A204.1 (cell line): ENCODE data around the gene TP53BP1.
"Not testable (repeated sequence)": the region's sequence is repeated elsewhere in the genome, so short reads cannot be mapped to it uniquely, and the experiment has no call there.

ENCODE experiments used
- FAIRE-seq: peaks from 2 replicates; lab custom pipeline; 2012; peaks lifted over from hg19 to GRCh38; lab: Jason Lieb, UNC

The TP53BP1 gene

GRCh38 chr15:43420435-43420834, 72.5 kb downstream of the TP53BP1 start:
- FAIRE-seq: no peak

DNA sequence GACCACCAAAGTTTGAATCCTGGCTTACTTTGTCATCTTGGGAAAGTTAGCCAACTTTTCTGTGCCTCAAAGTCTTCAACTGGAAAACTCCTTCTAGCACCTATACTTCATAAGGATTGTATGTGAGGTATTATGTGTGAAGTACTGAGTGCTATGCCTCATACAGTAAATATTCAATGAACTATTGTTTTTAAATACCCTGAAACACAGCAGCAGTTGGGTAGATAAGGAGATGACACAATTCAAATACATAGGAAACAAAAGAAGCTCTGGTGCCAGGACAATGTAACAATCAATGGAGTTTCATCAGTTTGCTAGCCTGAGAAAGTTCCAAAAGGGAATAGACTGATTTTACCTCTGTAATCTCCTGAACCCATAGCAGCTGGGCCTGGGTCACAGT, 78.8 kb downstream of the TP53BP1 start:
- FAIRE-seq: no peak

- FAIRE-seq: no peak
Measured at GRCh38 chr15:43412096-43412495, 80.9 kb downstream of the TP53BP1 start.

DNA sequence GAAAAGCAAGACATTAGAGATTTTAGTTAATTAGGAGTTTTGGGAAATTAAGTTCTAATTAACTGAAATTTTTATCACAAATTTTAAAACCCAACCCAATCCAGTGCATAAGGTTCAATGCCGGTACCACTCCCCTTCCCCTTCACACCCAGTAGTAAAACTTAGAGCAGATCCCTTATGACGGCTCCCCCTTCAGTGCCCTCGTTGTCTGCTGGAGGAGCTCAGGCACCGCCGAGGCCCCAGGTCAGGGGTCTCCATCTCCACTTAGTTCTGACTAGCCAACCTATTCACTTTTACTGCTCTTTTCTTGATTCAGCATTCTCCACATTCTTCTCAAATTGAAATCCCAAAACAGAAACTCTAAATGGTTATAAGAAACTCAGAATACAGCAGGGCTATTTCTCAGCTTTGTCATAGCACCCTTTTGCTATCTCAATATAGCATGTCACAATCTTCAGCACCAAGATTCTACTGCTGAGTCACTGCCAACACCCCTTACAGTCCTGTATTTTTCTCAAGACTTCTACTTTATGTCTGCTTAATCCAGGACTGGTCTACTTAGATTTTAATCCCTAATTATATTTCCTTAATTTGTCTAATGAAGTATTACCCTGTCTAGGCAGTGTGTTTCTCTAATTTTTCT, 82.3 kb downstream of the TP53BP1 start:
- no peak for FAIRE-seq

DNA sequence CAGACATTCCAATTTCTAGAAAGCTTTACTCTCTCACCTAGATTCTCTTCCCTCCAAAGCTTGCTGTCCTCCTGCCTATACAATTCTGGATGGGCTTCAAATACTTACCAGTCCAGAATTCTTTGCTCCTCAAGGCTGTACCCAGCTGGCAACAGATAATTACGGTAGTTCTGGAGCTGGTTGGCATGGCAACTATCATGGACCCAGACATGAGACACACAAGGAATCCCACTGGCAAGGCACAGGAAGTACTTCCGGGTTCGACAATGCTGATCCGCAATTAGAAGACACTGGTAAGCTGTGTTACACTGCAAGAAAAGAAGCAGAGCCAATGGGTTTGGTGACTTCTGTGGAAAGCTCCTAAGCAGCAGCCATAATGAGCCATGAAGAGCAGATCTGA, 84.2 kb downstream of the TP53BP1 start:
- FAIRE-seq: no peak

DNA sequence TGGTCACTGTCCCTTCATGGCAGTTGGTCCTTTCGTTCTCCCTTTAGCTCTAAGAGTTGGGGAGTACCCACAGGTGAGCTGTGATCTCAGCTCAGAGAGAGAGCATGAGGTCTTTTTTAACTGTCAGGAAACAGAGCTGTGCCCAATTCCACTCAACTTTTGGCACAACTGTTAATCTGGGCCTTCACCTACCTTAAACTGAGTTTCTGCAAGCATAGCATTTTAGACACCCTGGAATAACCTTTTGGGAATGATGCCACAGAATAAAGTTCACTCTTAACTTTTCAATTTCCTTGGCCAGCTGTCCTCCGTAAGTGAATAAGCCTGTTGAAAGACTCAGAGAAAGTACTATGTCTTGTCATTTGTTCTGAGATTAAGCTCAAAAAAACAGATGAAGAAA, 86.1 kb downstream of the TP53BP1 start:
- no peak for FAIRE-seq

DNA sequence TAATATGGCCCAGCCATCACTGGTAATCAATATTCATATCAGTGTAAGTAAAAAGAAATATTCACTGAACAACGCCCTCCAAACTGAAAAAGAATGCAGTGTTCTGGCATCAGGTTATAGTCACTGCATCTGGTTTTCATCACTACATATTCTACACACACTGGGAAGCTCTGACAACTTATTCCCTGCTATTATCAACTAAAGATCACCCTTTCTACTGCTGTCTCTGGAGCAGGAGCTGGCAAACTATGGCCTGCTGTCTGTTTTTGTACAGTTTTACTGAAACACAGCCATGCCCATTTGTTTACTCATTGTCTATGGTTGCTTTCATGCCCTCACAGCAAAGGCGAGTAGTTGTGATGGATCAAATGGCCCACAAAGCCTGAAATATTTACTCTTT, 86.8 kb downstream of the TP53BP1 start:
- FAIRE-seq: no peak

DNA sequence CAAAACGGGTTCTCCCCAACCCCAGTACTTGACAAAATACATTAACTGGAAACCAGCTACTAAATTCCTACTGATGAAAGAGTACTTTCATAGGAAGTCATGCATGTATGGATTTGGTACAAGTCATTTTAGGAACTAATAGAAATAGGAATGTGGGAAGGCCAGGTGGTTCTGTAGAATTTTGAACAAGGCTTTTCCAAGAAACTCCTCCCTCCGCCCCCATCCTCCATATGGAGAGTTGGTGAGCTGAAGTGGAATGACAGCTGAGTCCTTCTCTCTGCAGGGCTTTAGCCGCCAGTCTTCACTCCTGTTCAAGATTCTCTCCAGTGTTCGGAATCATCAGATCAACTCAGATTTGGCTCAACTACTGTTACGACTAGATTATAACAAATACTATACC, 88.8 kb downstream of the TP53BP1 start:
- FAIRE-seq: no peak

DNA sequence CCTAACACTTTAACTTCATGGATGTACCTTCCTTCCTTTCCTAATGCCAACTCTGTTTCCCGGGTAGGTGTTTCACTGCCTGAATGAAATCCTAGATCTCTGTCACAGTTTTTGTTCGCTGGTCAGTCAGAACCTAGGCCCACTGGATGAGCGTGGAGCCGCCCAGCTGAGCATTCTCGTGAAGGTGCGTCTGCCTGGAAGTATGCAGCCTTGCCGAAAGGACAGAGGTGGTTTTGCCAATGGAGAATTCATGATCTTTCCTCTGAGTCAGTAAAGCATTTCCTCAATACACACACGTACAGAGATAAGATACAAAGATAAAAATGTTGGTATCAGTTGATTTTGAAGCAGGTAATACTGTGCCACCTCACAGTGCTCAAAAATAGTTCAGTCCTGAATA, 89.3 kb downstream of the TP53BP1 start:
- no peak for FAIRE-seq

DNA sequence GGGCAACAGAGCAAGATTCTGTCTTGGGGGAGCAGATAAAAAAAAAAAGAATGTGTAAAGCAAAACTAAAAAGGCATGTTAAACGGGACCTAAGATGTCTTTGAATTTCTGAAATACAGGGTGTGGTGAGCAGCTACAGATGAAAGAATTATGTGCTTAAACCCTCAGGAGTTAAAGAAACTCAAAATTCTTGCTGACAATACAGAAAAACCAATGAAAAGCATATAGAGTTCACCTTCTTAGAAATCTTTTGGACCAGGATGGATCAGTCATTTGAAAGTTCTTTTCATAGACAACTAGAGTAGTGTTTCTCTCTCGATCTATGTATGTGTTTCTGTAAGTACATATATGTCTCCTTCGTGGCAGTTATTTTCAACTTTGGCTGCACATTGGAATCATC, 90.7 kb downstream of the TP53BP1 start:
- FAIRE-seq: no peak

DNA sequence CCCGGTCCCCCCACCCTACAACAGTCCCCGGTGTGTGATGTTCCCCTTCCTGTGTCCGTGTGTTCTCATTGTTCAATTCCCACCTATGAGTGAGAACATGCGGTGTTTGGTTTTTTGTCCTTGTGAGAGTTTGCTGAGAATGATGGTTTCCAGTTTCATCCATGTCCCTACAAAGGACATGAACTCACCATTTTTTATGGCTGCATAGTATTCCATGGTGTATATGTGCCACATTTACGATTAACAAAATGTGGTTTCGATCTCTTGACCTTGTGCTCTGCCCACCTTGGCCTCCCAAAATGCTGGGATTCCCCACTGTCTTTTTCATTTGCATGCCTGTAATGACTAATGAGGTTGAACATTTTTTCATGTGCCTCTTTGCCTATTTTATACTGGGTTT, 99.4 kb downstream of the TP53BP1 start:
- FAIRE-seq: not testable (repeated sequence)

- no peak for FAIRE-seq
Measured at GRCh38 chr15:43390723-43391122, 102.2 kb downstream of the TP53BP1 start.

DNA sequence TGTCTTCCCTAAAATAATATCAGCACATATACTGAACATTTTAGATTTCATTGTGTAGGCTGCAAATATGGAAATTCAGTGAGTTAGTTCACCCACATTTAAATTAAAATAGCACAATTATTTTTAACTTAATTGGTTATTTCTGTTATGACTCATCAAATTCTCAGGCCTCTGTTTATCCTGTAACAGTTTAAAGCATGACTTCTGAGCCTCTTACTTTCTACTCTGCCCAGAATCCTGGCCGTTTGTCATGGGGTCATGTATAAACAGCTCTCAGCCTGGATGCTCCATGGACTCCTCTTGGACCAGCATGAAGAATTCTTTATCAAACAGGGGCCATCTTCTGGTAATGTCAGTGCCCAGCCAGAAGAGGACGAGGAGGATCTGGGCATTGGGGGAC, 109.9 kb downstream of the TP53BP1 start:
- FAIRE-seq: no peak

GRCh38 chr15:43382310-43382709, 110.6 kb downstream of the TP53BP1 start:
- no peak for FAIRE-seq

DNA sequence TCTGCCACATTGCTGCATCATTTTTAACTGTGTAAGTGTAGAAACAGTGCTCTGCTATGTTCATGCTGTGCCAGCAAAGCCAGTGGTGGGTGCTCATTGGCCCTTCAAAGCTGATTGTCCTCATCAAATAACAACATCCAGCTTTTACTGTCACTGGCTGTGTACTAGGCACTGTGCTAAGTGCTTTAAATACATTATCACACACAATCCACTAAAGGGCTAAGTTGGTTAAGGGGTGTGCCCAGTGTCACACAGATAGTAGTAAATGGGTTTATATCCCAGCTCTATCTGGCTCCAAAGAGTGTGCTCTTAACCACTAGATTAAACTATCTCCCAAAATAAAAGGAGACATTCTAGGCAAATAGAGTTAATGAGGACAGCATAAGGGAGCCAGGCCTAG, 114.4 kb downstream of the TP53BP1 start:
- no peak for FAIRE-seq

DNA sequence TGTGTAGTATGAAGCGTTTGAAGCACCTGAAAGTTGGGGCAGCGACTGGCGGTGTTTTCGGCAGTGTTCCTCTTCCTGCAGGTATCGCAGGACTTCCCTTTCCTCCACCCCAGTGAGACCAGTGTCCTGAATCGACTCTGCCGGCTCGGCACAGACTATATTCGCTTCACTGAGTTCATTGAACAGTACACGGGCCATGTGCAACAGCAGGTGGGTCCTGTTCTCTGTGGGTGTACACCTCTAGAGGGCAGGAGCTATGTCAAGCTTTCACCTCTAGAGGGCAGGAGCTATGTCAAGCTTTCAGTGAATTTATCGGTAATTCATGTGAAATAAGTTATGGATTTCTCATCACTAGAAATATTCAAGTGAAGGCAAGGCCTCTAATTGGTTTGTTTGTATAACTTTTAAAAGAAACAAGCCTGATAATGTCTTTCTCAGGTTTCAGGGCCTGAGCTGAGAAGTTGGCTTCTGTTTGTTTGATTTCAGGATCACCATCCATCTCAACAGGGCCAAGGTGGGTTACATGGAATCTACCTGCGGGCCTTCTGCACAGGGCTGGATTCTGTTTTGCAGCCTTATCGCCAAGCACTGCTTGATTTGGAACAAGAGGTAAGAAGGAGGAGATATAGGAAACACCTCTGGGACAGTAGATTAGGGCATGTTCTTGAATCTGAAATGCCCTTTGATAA, 116.8 kb downstream of the TP53BP1 start:
- no peak for FAIRE-seq

DNA sequence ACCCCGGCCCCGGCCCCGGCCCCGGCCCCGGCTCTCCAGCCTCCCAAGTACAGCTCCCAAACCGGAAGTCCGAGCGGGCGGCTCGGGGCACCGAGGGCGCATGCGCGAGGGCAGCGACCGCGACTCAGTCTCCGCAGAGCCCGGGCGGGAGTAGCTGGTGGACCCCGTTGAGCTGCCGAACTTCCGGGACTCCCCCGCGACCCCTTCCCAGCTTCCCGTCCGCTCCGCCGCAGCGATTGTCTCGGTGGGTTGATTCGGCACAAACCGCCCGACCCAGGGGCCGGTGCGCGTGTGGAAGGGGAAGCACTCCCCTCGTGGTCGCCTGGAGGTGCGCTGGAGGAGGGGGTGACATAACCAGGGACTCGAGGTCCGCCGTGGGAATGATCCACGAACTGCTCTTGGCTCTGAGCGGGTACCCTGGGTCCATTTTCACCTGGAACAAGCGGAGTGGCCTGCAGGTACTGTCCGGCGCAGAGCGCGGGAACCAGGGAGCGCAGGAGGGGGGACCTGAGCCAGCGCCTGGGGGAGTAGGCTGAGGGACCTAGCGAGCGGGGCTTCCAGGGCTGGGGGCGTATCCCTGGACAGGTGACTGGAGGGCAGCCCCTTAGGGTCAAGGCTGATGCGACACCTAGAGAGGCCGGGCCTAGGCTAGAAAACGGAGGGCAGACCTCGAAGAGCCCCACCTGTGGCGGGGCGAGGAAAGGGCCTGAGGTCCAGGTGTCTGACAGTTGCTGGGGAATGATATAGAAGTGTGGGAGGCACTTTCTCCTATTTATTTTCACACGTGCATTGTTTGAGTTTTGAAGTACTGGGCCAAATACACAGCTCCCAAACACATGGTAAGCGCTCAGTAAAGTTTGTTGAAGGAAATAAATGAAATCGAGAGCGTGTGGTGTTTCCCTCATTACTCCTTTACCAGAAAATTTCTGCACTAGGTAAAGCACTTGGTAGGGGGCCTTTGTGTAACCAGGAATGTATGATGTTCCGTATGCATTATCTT, 121.7 kb downstream of the TP53BP1 start, which contains the start of the genes TUBGCP4 and ZSCAN29:
Gene TUBGCP4, plus strand, starts transcription at position 127 of the 1,000 bp plus-strand sequence. Its CDS starts 254 bp downstream, at position 381.
Gene ZSCAN29, minus strand, starts transcription at position 69 of the 1,000 bp plus-strand sequence. CDS start 1,130 bp downstream, outside the sequence.
- FAIRE-seq: no peak

DNA sequence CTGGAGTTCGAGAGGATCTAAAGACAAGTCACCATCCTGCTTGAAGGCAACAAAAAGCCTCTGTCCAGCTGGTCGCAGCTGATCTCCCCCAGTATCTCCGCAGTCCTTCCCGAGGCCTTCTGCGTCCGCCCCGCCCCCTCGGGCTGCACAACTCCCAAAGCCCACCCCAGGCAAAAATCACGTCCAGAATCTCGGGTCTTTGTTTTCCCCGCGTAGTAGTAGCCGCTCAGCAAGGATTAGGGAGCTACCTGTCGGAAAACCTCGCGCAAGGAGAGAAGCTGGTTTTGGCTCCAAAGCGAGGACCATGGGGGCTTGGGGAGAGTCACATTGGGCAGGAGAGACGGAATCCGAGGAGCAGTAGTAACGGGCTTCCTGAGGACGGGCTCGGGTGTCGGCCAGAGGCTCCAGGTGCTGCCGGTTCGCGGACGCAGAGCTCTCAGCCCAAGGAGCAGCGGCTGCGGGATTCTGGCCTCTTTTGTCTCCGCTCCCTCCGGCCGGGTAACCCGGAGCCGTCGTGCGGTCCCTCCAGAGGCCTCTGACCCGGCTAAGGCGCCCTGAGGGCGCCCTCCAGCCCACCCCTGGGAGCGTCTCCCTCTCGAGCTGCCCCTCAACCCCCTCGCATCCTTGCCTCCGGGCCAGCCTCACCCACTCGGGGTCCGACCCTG, 122.5 kb downstream of the TP53BP1 start:
- FAIRE-seq: no peak

GRCh38 chr15:43361313-43361903, 131.5 kb downstream of the TP53BP1 start:
- FAIRE-seq: no peak

DNA sequence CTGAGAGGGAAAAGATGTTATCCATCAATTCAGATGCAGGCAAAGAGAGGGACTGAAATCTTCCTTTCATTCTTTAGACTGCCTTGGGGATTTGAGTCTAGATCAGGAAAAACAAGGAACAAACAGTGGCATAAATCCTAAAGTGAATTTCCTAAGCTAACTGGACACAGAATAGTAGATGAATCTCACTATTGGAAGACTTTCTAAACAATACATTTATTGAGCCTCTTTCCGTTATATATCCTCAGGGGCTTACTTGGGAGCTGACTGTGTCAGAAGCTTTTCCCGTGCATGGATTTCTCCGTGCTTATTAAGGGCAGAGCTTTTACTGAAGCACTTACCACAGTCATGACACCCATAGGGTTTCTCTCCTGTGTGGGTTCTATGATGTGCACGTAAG, 132.1 kb downstream of the TP53BP1 start:
- no peak for FAIRE-seq
